HG03432 (cell line): ENCODE measurements around the gene FBXL19.

Experiments used
- ATAC-seq: cut with Tn5 transposase; IDR thresholded peaks from one replicate; pipeline ENCODE4 v1.9.1; 2021; ENCODE audit warnings: mild to moderate bottlenecking, moderate library complexity; ENCODE audit not compliant: unreplicated experiment

The FBXL19 gene

GRCh38 chr16:30942426-30942806, 19.0 kb downstream of the FBXL19 start:
- ATAC-seq = no peak

- ATAC-seq = no peak
These were observed 21.0 kb downstream of the FBXL19 start for GRCh38 chr16:30944352-30944751.

- no peak for ATAC-seq
These were observed 23.5 kb downstream of the FBXL19 start for GRCh38 chr16:30946671-30947540.

- ATAC-seq = no peak
These were observed 24.1 kb downstream of the FBXL19 start for GRCh38 chr16:30947541-30947858.

GRCh38 chr16:30947859-30948666, 24.7 kb downstream of the FBXL19 start:
- ATAC-seq = peak; percentile 10

GRCh38 chr16:30948667-30949649, 25.6 kb downstream of the FBXL19 start, which contains the start of gene ORAI3:
ORAI3 (plus strand) TSS chr16:30949068; CDS start chr16:30949290, 222 bp downstream.
- ATAC-seq = peak; percentile 64

GRCh38 chr16:30949650-30950515, 26.5 kb downstream of the FBXL19 start:
- peak; percentile 59 for ATAC-seq

GRCh38 chr16:30950516-30951065, 27.2 kb downstream of the FBXL19 start:
- ATAC-seq = no peak

- no peak for ATAC-seq
These were observed 27.8 kb downstream of the FBXL19 start for GRCh38 chr16:30951193-30951592.

- ATAC-seq = no peak
These were observed 28.4 kb downstream of the FBXL19 start for GRCh38 chr16:30951750-30952149.

- ATAC-seq = no peak
These were observed 29.7 kb downstream of the FBXL19 start for GRCh38 chr16:30953111-30953510.

GRCh38 chr16:30953511-30954124, 30.2 kb downstream of the FBXL19 start:
- ATAC-seq = no peak

GRCh38 chr16:30954993-30955392, 31.6 kb downstream of the FBXL19 start:
- ATAC-seq = no peak

- peak; percentile 64 for ATAC-seq
These were observed 33.5 kb downstream of the FBXL19 start for GRCh38 chr16:30956601-30957455.

GRCh38 chr16:30957456-30958174, 34.2 kb downstream of the FBXL19 start, which contains the start of gene SETD1A:
SETD1A (plus strand) TSS chr16:30957754; CDS start chr16:30958732, 978 bp downstream.
- ATAC-seq = peak; percentile 81

GRCh38 chr16:30958175-30959079, 35.1 kb downstream of the FBXL19 start:
- peak; percentile 34 for ATAC-seq
